Stimulated activated CD8-positive, alpha-beta memory T cell treated with anti-CD3 and anti-CD28 coated beads, Interleukin-7, amount 100 ng/mL, for 1 hour (primary cell): ENCODE data around the gene PLXNA2.

Source experiments
- DNase-seq, 2 donors: peaks; one replicate each; pipeline ENCODE4 v3.0.0-alpha.2; 2020; ENCODE audit warnings: low read depth in 2 of 2

The PLXNA2 gene

DNA sequence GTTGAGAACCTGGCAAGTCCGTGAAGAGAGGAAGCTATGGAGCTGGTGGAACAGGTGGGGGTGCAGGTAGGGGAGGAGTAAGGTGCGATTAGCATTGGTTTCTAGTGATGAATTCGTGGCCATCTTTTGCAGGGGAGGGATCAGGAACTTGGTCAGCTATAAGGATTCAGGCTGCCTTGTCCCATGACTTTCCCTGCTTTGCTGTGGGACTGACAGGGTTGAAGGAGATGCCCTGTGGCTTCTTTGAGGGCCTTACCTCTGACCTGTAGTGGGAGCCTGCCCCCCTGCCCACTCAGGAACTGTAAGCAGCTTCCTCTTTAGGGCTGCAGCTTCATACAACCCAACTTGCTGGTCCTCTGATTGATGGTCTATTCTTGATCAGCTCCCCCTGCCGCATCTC lies 248.6 kb downstream of the PLXNA2 start:
- DNase-seq: no peak

DNA sequence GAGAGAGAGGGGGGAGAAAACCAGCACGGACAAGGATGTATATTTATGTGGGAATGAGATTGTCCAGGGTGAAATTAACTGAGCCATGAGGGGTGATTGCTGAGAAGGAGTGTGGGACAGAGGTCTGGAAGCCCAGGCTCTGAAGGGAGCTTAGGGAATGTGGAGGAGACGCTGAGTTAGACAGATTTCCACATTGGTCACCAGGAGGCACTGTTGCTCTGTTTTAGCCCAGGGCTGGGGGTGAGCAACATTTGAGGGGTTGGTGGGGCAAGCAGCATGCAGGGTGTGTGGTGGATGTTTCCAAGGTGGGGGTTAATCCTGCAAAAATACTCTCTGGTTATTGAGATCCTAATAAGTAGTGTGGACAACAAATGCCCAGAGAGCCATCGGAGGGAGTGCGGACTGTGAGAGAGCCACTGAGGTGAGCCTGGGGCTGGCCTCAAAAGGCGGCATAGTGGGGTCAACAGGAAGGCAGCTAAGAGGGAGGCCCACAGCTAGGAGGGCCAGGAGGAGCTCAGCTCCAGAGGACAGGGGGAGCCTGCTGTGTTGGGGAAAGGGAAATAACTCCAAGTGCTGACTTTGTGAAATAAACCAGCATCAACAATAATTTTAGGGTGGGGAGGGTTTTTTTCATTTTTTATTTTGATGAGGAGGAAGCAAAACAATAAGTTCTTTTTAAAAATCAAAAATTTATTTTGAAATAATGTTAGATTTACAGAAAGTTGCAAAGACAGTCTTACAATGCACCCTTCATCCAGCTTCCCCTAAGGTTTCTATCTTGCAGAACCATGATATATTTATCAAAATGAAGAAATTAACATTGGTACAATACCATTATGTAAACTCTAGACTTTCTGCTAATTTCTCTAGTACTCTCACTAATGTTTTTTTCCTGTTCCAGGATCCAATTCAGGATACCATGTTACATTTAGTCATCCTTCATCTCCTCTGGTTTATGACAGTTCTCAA lies 250.4 kb downstream of the PLXNA2 start:
- no peak for DNase-seq

DNA sequence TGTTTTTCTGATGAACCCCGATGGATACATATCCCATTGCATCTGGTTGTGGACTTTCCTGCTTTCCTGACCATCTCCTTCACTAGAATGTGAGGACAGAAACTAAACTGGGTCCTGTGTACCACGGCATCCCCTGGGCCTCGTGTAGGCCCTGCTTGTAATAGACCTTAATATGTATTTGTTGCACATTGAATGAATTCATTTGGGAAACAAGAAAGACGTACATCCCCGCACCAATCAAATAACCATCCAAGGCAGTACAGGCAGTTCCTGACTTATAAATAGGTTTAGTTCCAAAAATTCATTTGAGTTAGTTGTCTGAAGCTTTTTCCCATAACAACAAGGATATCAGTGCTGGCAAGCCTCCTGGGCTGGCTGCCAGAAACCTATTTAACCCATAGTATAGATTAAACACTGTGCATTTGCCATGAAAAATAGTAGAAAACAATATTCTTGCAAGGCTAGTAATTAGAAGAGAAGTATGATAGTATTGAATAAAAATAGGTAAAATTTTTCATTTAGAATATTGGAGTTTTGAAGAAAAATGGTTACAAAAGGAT lies 251.4 kb downstream of the PLXNA2 start:
- no peak for DNase-seq

DNA sequence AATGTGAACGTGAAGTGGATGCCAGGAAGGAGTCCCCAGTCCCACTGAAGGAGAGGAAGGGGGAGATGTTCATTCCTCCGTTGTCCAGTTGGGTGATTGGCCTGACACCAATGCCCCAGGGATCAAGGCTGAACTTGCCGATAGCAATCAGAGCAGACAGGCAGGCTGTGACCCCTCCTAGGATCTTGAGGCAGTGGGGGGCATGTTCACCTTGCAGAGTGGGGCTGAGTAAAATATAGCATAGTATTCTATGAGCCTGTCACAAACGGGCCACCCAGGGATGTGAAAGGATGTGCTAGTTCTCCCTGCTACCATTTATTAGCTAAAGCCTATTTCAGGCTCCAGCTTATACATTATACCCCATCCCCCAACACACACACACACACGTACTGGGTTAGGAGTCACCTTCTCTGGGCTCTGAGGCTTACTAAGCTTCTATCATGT lies 252.6 kb downstream of the PLXNA2 start:
- DNase-seq: no peak

DNA sequence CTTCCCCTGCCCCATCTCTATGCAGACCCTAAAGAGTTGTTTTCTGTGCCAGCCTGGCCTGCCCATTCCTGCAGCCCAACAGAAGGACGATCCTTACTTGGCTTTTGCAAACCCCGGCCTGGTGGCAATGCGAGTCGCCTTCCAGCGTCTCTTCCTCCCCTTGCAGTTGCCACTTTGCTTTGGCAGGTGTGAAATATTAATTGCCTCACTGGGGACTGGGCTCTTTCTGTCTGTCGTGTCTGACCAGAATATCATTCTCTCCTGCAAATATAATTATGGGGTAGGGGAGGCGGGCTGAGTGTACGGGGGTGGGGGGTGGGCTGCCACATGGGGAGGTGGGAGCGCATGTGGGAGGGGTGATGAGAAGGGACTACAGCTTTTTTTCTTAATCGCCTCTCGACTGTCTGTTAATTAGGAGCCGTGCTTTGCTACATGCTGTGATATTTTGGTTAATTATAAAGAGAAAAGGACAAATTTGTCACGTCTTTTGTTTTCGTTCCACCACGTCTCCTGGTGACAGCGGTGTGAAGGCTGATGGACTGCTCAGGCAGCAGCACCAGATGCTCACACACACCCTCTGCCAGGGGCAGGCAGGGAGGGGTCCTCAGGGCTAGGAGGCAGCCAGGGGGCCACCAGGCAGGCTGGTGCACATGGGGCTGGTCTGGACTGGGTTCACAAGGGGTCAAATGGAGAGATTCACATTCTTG lies 253.2 kb downstream of the PLXNA2 start:
- no peak for DNase-seq

DNA sequence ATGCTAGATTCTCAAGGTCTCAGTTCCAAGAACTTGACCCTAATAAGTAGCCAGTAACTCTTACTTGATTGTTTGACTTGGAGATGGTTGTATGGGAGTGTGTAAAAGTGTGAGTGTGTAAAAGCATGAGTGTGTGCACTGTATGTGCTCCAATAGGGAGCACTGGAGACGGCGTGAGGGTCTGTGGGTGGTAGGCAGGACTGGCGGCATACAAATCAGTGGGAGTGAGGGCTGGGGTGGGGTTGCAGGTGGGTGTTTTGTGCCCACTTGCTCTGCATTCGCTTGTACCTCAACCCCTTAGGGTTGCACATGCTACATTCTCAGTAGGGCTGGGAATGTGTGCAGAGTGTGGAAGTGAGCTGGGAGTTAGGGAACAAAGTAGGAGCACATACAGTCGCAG lies 253.7 kb downstream of the PLXNA2 start:
- DNase-seq: no peak

DNA sequence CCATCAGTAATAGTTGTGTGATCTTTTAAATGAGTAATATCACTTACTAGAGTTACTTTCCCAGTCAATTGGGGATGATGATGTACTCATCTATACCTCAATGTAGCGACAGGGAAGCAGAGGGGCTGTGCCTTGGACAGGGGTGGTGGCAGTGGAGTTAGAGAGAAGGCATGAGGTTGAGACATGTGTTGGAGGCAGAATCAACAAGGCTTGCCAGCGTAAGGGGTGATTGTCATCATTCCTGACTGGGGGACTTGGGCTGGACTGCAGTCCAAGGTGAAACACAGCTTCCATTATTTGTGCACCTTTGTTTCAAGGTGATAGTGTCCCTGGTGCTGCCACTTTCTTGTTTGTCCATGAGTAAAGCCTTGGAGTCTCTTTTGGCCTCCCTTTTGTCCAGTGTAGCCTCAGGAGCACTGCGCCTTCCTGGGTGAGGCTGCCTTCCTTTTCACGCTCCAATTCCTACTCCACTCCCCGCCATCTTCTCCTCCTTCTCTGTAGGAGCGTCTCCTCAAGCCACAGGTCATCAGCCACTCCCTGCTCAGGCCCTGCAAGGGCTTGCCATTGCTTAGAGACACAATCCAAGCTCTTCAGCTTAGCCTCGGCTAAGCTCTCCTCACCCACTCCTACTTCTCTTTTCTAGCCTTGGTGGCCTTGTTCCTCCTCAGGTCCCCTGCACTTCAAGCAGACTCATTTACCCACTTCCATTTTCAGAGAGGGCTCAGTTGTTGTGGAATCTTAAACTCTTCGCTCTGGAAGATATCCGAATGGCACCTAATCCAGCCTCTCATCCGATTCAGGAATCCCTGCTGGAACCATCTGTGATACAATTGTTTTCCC lies 255.6 kb downstream of the PLXNA2 start:
- no peak for DNase-seq

DNA sequence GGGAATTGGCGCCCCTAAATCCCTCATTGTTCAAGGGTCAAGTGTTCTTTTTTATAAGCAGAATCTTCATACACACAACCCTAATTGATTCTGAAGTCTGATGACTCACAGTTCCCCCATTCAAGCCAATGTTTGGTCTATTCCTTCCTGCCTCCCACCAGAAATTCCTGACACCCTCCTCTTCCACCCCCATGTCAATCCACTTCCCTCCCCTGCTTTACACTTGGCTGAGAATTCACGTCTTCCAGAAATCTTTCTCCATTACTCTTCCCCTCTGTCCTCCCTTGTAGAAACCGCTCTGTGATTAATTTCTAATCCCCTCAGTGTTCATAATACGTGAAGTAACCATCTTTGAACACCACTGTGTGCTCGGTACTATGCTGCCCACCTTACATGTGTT lies 257.0 kb downstream of the PLXNA2 start:
- no peak for DNase-seq

DNA sequence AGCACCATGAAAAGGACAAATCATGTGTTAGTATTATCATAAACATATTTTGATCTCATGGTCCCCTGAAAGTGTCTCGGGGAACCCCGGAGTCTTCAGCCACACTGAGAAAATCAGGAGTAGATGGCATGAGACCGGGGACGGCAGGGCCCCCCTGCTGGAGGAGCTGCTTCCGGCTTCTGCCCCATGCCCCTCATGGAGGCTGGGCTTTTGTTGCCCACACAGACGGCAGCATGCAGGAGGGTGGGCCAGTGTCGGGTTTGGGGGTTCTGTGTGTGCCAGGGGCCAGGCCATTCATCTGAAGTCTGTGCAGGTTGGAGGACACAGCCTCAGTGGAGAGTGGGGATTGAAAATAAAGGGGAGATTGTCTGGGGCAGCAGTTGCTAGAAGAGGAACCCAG lies 258.2 kb downstream of the PLXNA2 start:
- DNase-seq: no peak

DNA sequence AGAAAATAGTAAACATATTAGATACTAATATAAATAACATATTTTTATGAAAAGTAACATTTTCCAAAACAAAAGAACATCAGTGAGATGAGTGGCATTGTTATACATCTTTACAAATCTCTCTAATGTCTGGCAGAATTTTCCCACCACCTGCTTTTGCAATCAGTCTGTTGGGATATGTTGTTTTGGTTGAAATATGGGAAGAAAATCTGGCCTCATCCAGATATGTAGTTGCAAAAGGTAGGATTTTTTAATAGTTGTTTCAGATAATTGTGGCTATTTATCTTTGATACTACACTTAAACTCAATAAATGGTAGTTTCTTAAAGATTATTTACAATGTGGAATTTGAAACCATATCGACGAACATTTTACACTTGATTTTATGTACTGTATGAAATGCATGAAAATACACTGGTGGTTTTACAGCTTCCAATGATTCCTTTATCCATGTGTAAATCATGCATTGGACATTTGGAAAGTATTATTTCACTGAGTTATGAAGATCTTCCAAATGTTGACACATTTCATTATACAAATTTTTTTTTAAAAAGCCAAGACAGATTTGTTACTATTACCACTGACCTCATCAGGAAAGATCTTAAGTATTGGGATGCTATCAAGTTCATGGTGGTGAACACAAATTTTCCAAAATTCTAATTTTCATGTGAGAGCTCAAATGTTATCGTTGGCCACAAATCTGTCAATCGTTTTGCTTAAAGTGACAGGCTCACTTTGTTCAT lies 259.2 kb downstream of the PLXNA2 start:
- no peak for DNase-seq

DNA sequence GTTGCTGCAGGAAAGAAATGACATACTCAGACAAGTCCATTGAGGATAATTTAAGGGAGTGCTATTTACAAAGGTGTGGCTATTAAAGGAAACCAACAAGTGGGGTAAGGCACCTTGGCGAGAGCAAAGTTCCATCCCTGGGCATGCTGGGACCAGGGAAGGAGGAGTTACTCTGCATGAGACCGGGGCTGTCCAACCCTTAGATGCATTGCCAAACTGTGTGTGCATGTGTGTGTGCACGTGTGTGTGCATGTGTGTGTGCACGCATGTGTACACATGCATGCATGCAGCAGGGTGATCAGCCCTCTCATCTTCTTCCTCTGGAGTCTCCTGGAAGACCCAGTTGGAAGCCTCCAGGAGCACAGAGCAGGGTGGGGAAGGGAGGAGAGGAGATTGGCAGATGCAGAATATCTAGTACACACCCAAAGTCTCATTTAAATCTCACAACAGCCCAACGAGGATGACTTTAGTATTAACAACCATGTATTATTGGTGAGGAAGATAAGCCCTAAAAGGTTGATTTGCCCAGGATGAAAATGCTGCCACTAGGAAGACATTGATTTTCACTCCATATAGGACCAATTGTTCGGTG lies 261.0 kb downstream of the PLXNA2 start:
- no peak for DNase-seq

DNA sequence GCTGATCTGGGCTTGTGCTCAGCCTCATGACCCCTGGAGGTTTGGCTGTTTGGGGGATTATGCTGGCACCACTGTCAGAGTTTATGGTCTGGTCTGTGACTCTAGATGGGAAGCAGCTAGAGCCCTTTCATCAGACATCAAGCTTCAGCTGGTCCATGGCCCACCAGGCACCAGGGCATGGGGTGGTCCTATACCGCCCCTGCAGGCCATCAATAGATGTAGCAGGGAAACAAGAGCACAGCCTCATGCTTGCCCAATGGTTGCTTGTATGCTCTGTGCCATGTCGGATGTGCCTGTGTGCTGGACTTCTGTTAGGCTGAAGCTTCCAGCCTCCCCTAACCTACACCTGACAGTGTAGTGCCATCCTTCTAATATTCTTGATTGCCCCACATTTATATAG lies 262.2 kb downstream of the PLXNA2 start:
- no peak for DNase-seq

DNA sequence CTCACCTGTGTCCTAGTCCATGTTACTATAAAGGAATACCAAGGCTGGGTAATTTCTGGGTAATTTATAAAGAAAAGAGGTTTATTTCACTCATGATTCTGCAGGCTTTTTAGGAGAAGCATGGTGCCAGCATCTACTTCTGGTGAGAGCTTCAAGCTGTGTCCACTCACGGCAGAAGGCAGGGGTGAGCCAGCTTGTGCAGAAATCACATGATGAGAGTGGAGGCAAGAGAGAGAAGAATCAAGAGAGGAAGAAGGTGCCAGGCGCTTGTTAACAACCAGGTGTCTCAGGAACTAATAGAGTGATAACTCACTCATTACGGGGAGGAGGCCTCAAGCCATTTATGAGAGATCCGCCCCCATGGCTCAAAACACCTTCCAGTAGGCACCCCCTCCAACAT lies 265.7 kb downstream of the PLXNA2 start:
- DNase-seq: no peak

DNA sequence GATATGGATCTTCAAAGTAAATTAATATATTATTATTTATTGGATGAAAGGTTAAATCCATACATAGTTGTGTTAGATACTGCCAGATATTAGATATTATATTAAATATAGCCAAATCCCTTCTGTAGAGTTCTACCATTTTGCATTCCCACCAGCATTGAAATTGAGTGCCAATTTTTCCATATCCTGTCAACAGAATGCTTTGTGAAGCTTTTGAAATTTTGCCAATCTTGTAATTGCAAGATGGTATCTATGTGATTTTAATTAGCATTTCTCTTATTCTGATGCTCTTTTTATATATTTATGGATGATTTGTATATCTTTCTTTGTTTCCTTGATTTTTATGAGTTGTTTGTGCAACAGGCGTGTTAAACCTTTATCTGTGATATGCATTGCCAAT lies 266.3 kb downstream of the PLXNA2 start:
- no peak for DNase-seq

DNA sequence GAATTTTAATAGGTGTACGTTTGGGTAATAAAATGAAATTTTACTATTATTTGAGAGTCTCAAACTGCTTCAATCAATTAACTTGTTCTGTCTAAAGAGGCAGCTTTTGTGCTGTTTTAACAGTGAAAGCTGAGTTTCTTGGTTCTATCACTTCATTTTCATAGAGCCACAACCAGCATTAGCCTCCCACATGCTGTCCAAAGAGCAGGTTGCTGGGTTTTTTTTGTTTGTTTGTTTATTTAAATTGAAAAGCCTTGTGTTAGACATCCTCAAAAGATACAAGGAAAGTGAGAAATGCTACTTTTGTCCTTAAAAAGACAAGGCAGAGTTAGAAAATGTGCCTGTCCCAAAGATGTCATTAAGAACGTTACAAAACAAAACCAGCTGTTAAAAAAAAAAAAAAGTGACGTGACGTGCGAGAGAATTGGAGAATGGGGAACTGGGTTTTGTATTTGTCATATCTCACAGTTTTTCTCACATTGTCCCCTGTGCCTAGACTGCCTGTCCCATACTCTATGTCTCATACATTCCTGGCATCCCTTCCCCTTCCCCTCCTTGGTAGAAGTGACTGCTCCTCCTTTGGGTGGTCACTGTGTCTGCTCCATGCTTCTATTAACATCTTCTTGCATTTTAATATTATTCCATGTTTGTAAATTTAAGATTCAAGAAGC lies 270.2 kb downstream of the PLXNA2 start:
- no peak for DNase-seq

DNA sequence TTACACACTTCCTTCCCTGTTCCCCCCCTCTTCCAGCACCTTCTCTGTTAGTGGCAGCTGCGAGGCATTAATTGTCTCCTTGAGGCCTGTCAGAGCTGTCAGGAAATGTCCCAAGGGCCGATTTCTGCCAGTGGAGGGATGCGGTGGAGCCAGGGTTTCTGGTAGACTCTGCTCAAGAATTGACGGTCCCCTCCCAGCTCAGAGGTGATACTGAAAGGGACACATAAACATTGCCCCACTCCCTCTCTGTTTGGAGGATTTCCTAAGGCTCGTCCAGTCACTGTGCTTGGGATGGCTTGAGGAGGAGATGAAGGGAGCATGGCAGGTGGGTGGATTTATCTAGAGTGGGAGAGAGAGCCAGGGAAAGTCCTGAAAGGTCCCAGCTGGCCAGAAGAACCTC lies 271.8 kb downstream of the PLXNA2 start:
- no peak for DNase-seq
